Lower lobe of right lung (tissue), 2 donors: ENCODE data around the gene ZNRF1. TPM values are rescaled to one million over a fixed set of nuclear protein-coding genes. Genes with fewer than 3 reads are reported as not detected.
"Not testable (repeated sequence)": the region's sequence is repeated elsewhere in the genome, so short reads cannot be mapped to it uniquely, and the experiment has no call there.

ENCODE experiments used
- ATAC-seq, 2 donors: fragments of 200-7000 bp; cut with Tn5 transposase; one replicate each; pipeline ENCODE4 v1.9.1; 2020 to 2022; ENCODE audit warnings: mild to moderate bottlenecking in 2 of 2, moderate library complexity in 2 of 2
- DNase-seq: peaks from one replicate; pipeline ENCODE4 v3.0.0-alpha.2; 2020
- H3K27ac ChIP-seq: fragments of 200-600 bp; one replicate; pipeline ENCODE4 v1.8.0; 2022
- H3K27me3 ChIP-seq: fragments of 200-600 bp; one replicate; pipeline ENCODE4 v1.8.0; 2022; ENCODE audit warnings: low read depth
- H3K36me3 ChIP-seq: fragments of 200-600 bp; one replicate; pipeline ENCODE4 v1.8.0; 2022; ENCODE audit warnings: mild to moderate bottlenecking
- H3K4me1 ChIP-seq: fragments of 200-600 bp; one replicate; pipeline ENCODE4 v1.8.0; 2022
- H3K4me3 ChIP-seq: fragments of 200-600 bp; one replicate; pipeline ENCODE4 v1.8.0; 2022; ENCODE audit warnings: mild to moderate bottlenecking
- H3K9me3 ChIP-seq: fragments of 200-600 bp; one replicate; pipeline ENCODE4 v1.8.0; 2022
- CTCF ChIP-seq: fragments of 200-600 bp; IDR thresholded peaks from one replicate; pipeline ENCODE4 v1.8.0; 2022; ENCODE audit warnings: antibody characterized with exemption, mild to moderate bottlenecking
- intact Hi-C: fragments of 100-400 bp; cut with DNase I; formaldehyde crosslinking; loops from one replicate; pipeline ENCODE4 v1.11.0; 2022
- total RNA-seq: library from RNA; stranded (reverse); fragmentation: NEBNext Ultra II Directional; extraction: Animal tissue kit (Norgen Biotek cat#: 25700); gene quantifications from one replicate; pipeline ENCODE4 v1.2.1, GENCODE V29; 2021
- donor health status: DM: no; HTN: yes; CAD: no; lungs with severe emphysema.

The ZNRF1 gene
- total RNA-seq, 1 donor from 2014 or later, result 23.5 TPM

DNA sequence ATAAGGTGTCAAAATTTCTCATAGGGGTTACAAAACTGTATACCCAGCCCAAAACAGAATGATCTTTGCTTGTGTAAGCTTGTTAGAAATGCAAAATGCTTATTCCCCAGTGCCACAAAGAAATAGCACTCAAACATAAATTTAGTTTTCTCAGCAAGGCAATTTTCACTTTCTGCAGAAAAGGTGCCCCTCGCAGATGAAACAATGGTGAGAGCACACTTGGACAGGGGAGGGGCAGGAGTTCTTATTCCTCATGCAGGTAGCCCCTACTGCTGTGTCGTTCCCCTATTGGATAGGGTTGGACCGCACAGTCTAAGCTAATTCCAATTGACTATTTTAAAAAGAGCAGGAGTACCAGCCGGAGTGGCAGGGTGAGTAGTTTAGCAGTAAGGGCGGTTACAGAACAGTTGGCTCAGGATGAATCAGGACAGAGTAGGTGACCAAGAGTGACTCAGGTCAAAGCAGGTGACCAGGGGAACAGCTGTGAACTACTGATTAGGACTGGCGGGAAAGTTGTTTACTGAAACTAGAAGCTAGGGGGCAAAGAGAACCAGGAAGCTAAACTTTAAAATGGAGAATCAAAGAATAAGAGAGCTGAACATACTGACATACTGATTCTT is 123.2 kb downstream of the ZNRF1 start:
- DNase-seq (no peak), ATAC-seq (no peak)
- no peaks in the 10 kb centered on the region for H3K27me3 ChIP-seq
- H3K4me1 ChIP-seq, result peaks cover 3% of the 10 kb centered on the region
- no peak for TF ChIP-seq CTCF
- no peaks in the 10 kb centered on the region for H3K36me3 ChIP-seq
- intact Hi-C loops, result no loop called here
- H3K27ac ChIP-seq, result no peak overlapping the region
- no peak overlapping the region for H3K4me3 ChIP-seq
- H3K9me3 ChIP-seq, result peaks cover 10% of the 10 kb centered on the region

DNA sequence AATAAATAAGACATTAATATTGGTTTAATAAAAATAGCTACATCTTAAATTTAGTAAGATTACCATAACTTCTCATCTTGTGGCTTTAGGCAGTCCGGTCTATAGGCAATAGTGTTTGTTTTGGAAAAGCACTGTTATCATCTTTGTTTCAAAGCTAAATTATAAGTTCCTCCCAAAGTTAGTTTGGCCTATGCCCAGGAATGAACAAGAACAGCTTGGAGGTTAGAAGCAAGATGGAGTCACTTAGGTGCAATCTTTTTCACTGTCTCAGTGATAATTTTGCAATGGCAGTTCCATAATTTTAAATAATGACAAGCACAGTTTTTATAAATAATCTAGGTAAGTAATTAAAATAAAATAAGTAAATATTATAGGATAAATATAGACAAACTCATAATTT is 123.8 kb downstream of the ZNRF1 start:
- no peak for TF ChIP-seq CTCF
- Histone ChIP-seq H3K36me3 (no peaks in the 10 kb centered on the region), H3K27me3 (no peaks in the 10 kb centered on the region), H3K9me3 (peaks cover 14% of the 10 kb centered on the region), H3K4me3 (no peak overlapping the region), H3K27ac (no peak overlapping the region), H3K4me1 (no peaks in the 10 kb centered on the region)
- intact Hi-C loops, result no loop called here
- ATAC-seq, result no peak
- no peak for DNase-seq

DNA sequence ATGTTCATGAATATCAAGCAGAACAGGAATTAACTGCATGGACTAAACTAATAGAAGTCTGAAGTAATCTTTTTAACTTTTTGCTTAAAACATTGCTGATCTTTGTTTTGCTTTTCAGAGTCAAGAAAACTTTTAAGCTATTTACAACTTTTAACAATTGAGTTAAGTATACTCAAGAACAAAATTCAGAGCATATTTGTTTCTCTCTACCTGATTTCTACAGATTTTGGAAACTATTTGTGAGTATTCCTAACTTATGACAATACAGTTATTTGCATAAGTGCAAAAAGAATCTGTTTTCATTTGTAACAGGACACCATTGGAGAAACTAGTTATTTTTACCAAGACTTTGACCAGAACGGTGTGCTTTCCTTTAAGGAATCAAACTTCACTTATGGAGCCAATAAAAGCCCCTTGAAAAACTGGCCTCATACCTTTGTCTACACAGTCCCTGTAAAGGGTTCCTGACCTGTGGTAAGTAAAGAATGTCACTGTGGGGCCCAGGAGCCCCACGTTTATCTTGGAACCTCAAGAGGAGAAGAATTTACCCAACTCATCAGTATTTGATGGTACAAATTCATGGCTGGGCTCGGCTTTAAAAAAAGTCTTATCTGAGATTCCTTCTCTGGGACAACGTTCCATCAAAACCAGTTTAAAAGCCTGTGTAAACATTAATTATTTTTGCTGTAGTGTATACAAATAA is 129.0 kb downstream of the ZNRF1 start:
- Histone ChIP-seq H3K27ac (no peak overlapping the region), H3K27me3 (no peaks in the 10 kb centered on the region), H3K36me3 (no peaks in the 10 kb centered on the region), H3K4me1 (peaks cover 9% of the 10 kb centered on the region), H3K4me3 (no peak overlapping the region), H3K9me3 (peaks cover 7% of the 10 kb centered on the region)
- ATAC-seq (no peak), DNase-seq (no peak)
- no peak for TF ChIP-seq CTCF
- intact Hi-C loops, result no loop called here

DNA sequence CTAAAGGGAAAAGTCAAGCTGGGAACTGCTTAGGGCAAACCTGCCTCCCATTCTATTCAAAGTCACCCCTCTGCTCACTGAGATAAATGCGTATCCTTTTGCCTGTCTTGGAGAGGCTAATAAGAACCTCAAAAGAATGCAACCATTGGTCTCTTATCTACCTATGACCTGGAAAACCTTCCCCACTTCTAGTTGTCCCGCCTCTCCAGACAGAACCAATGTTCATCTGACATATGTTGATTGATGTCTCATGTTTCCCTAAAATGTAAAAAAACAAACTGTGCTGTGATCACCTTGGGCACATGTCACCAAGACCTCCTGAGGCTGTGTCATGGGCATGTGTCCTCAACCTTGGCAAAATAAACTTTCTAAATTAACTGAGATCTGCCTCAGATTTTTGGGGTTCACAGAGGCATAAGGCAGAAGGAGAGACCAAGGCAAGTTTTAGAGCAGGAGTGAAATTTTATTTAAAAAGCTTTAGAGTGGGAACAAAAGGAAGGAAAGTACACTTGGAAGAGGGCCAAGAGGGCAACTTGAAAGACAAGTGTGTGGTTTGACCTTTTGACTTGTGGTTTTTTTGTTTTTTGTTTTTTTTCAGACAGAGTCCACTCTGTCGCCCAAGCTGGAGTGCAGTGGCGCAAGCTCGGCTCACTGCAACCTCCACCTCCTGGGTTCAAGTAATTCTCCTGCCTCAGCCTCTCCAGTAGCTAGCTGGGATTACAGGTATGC is 130.8 kb downstream of the ZNRF1 start:
- H3K9me3 ChIP-seq, H3K27me3 ChIP-seq, H3K27ac ChIP-seq, H3K36me3 ChIP-seq, H3K4me3 ChIP-seq, DNase-seq, H3K4me1 ChIP-seq, intact Hi-C loops: not testable (repeated sequence)
- ATAC-seq, result peak; percentile 72 to 85

- Histone ChIP-seq H3K36me3 (no peaks in the 10 kb centered on the region), H3K4me1 (peaks cover 9% of the 10 kb centered on the region), H3K27ac (no peak overlapping the region), H3K9me3 (peaks cover 7% of the 10 kb centered on the region), H3K4me3 (no peak overlapping the region), H3K27me3 (no peaks in the 10 kb centered on the region)
- intact Hi-C loops, result no loop called here
- ATAC-seq (peak; percentile 51 to 68), DNase-seq (no peak)
- TF ChIP-seq CTCF, result peak; percentile 12
These were observed 131.4 kb downstream of the ZNRF1 start for GRCh38 chr16:75130150-75130771.
